ENCODE results near the gene PCDH15. TPM values are rescaled to one million over a fixed set of nuclear protein-coding genes. Genes with fewer than 3 reads are reported as not detected.

Gene PCDH15
- total RNA-seq, 4 donors from 2014 or later: 0.14 to 0.48 (median 0.37) TPM; not detected in 1

DNA sequence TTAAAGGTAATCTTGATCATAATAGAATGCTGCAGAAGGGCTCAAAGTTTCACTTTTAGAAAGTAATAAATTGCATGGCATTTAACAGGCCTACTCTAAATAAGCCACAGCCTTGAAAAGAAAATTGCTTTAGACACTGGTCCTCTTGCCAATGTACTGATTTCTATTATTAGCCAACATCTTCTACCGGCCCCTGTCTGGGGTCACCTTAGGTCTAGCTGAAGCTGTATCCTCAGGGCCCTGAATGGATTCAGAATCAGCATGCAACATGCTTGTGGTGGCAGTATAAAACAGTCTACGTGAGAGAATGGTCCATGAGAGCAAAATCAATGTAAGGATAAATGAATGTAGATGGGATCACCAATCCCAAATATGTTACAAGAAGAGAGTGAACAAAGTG is 541.9 kb downstream of the PCDH15 start:
- no peaks in the 10 kb centered on the region for H3K27me3 ChIP-seq
- H3K4me3 ChIP-seq: no peak overlapping the region
- H3K9me3 ChIP-seq: no peaks in the 10 kb centered on the region
- WGBS, 2 donors (ENCODE audit: low coverage in 1 of 2): 36 to 54% methylated on average over 2 of the region's 2 CpGs
- no peaks in the 10 kb centered on the region for H3K4me1 ChIP-seq
- no peaks in the 10 kb centered on the region for H3K36me3 ChIP-seq
- intact Hi-C loops (cut with DNase I; ENCODE audit: low total_unique reads) (no loop called here), in situ Hi-C loops (cut with MboI; ENCODE audit: low pct_ligation_motif_present in 1 of 4, low pct_unique_long_range_greater_than_20kb in 1 of 4, low sequenced_read_pairs in 3 of 4) (no loop called here)
- no peak overlapping the region for H3K27ac ChIP-seq
- TF ChIP-seq, protein P1, sequence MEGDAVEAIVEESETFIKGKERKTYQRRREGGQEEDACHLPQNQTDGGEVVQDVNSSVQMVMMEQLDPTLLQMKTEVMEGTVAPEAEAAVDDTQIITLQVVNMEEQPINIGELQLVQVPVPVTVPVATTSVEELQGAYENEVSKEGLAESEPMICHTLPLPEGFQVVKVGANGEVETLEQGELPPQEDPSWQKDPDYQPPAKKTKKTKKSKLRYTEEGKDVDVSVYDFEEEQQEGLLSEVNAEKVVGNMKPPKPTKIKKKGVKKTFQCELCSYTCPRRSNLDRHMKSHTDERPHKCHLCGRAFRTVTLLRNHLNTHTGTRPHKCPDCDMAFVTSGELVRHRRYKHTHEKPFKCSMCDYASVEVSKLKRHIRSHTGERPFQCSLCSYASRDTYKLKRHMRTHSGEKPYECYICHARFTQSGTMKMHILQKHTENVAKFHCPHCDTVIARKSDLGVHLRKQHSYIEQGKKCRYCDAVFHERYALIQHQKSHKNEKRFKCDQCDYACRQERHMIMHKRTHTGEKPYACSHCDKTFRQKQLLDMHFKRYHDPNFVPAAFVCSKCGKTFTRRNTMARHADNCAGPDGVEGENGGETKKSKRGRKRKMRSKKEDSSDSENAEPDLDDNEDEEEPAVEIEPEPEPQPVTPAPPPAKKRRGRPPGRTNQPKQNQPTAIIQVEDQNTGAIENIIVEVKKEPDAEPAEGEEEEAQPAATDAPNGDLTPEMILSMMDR (IDR thresholded peaks at IDR 0.05): no peak
- TF ChIP-seq EP300 (IDR thresholded peaks at IDR 0.05; ENCODE audit: low read depth) (no peak), POLR2AphosphoS5 (IDR thresholded peaks at IDR 0.05) (no peak), POLR2A (IDR thresholded peaks at IDR 0.05) (no peak)
- no peak for DNase-seq

DNA sequence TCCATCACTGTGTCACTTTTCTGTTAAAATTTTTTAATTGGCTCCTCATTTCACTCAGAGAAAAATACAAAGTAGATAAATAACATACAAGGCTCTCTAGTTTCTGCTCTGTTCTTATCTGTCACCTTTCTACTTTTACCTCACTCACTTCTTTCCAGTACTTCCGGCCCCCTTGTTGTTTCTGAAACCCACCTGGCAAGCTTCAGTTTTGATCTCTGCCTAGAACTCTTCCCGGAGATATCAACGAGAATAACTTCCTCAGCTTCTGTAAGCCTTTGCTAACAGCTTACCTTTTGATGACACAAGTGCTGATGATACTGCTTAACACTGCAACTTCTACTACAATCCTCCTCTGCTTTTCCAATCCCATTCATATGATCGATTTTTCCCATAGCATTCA is 566.2 kb downstream of the PCDH15 start:
- 51 to 58% methylated on average over 4 of the region's 4 CpGs for WGBS, 2 donors (ENCODE audit: low coverage in 1 of 2)
- no peak overlapping the region for H3K4me3 ChIP-seq
- H3K9me3 ChIP-seq: no peaks in the 10 kb centered on the region
- DNase-seq: no peak
- no peaks in the 10 kb centered on the region for H3K4me1 ChIP-seq
- no peaks in the 10 kb centered on the region for H3K27me3 ChIP-seq
- no peak overlapping the region for H3K27ac ChIP-seq
- TF ChIP-seq POLR2A (IDR thresholded peaks at IDR 0.05) (no peak), POLR2AphosphoS5 (IDR thresholded peaks at IDR 0.05) (no peak), EP300 (IDR thresholded peaks at IDR 0.05; ENCODE audit: low read depth) (no peak)
- TF ChIP-seq, protein P1 (IDR thresholded peaks at IDR 0.05): no peak
- H3K36me3 ChIP-seq: no peaks in the 10 kb centered on the region
- intact Hi-C loops (cut with DNase I; ENCODE audit: low total_unique reads) (no loop called here), in situ Hi-C loops (cut with MboI; ENCODE audit: low pct_ligation_motif_present in 1 of 4, low pct_unique_long_range_greater_than_20kb in 1 of 4, low sequenced_read_pairs in 3 of 4) (no loop called here)

DNA sequence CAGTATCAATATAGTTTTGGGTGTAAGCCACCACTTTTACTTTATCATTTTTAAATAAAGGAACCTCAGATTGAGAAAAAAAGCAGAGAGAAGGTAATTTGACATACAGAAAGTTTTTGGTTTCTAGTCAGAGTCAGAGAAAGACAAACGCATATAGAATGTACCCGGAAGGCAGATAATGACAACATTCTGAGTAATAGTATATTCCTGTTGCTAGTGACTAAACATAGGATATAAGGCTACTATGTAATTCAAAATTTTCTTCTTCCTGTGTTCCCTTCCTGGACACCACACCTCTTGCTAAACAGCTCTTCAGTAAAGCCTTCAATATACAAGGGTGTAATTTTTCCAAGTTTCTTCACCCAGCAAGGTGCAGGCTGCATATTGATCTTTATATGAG is 597.6 kb downstream of the PCDH15 start:
- no peak for TF ChIP-seq EP300 (IDR thresholded peaks at IDR 0.05; ENCODE audit: low read depth)
- no peak for TF ChIP-seq POLR2A (IDR thresholded peaks at IDR 0.05)
- TF ChIP-seq, protein P1 (IDR thresholded peaks at IDR 0.05): no peak
- no peak for TF ChIP-seq POLR2AphosphoS5 (IDR thresholded peaks at IDR 0.05)
- intact Hi-C loops (cut with DNase I; ENCODE audit: low total_unique reads) (no loop called here), in situ Hi-C loops (cut with MboI; ENCODE audit: low pct_ligation_motif_present in 1 of 4, low pct_unique_long_range_greater_than_20kb in 1 of 4, low sequenced_read_pairs in 3 of 4) (no loop called here)
- no peaks in the 10 kb centered on the region for H3K9me3 ChIP-seq
- H3K27me3 ChIP-seq: no peaks in the 10 kb centered on the region
- no peak for DNase-seq
- no peak overlapping the region for H3K27ac ChIP-seq
- H3K4me1 ChIP-seq: no peaks in the 10 kb centered on the region
- no peak overlapping the region for H3K4me3 ChIP-seq
- no peaks in the 10 kb centered on the region for H3K36me3 ChIP-seq
- WGBS, 2 donors (ENCODE audit: low coverage in 1 of 2): 75 to 92% methylated on average over 2 of the region's 2 CpGs

DNA sequence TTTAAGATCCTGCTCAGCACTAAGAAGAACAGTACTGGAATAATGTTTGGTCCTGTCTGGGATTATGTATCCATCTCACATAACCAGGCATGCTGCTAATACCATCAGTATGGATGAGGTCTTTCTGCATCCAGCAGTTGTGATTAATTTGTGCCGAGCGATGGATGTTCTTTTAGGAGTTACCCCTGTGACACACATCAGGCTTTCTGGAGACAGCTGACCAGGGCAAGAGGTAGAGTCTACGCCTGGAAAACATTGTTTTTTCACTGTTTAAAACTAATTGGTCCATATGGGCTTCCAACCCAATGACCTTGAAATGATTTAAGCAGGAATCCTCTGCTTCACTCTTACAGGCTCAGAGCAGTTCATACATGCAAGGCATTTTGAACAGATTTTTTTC is 603.0 kb downstream of the PCDH15 start:
- TF ChIP-seq POLR2A (IDR thresholded peaks at IDR 0.05): no peak
- DNase-seq: no peak
- H3K27ac ChIP-seq: no peak overlapping the region
- in situ Hi-C loops (cut with MboI; ENCODE audit: low pct_ligation_motif_present in 1 of 4, low pct_unique_long_range_greater_than_20kb in 1 of 4, low sequenced_read_pairs in 3 of 4) (no loop called here), intact Hi-C loops (cut with DNase I; ENCODE audit: low total_unique reads) (no loop called here)
- H3K36me3 ChIP-seq: no peaks in the 10 kb centered on the region
- no peaks in the 10 kb centered on the region for H3K4me1 ChIP-seq
- WGBS, 2 donors (ENCODE audit: low coverage in 1 of 2): 48 to 70% methylated on average over 3 of the region's 3 CpGs
- H3K9me3 ChIP-seq: no peaks in the 10 kb centered on the region
- H3K27me3 ChIP-seq: no peaks in the 10 kb centered on the region
- no peak overlapping the region for H3K4me3 ChIP-seq

DNA sequence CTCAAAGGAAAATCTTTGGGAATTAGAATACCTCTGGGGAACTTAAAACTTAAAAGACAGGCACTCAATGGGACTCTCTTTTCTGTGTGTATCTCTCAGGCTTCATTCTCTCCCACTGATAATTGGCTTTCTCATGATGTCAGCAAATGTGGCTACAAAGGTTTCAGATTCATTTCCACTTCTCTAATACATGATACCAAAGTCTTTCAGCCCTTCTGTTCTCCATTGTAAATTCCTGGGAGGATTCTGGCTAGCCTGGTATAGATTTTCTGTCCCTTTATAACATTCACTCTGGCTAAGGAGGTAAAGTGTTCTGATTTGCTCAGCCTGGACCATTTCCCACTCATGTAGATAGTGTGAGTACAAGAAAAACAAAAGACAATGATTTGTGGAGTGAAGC is 606.2 kb downstream of the PCDH15 start:
- H3K27me3 ChIP-seq: no peaks in the 10 kb centered on the region
- H3K36me3 ChIP-seq: no peaks in the 10 kb centered on the region
- no peaks in the 10 kb centered on the region for H3K4me1 ChIP-seq
- DNase-seq: no peak
- no peak for TF ChIP-seq EP300 (IDR thresholded peaks at IDR 0.05; ENCODE audit: low read depth)
- no peak for TF ChIP-seq POLR2AphosphoS5 (IDR thresholded peaks at IDR 0.05)
- TF ChIP-seq POLR2A (IDR thresholded peaks at IDR 0.05): no peak
- TF ChIP-seq, protein P1 (IDR thresholded peaks at IDR 0.05): no peak
- in situ Hi-C loops (cut with MboI; ENCODE audit: low pct_ligation_motif_present in 1 of 4, low pct_unique_long_range_greater_than_20kb in 1 of 4, low sequenced_read_pairs in 3 of 4) (no loop called here), intact Hi-C loops (cut with DNase I; ENCODE audit: low total_unique reads) (no loop called here)
- H3K9me3 ChIP-seq: no peaks in the 10 kb centered on the region
- no peak overlapping the region for H3K27ac ChIP-seq
- no peak overlapping the region for H3K4me3 ChIP-seq
